Measurements from ENCODE around the gene NRSN2.

NRSN2 gene

DNA sequence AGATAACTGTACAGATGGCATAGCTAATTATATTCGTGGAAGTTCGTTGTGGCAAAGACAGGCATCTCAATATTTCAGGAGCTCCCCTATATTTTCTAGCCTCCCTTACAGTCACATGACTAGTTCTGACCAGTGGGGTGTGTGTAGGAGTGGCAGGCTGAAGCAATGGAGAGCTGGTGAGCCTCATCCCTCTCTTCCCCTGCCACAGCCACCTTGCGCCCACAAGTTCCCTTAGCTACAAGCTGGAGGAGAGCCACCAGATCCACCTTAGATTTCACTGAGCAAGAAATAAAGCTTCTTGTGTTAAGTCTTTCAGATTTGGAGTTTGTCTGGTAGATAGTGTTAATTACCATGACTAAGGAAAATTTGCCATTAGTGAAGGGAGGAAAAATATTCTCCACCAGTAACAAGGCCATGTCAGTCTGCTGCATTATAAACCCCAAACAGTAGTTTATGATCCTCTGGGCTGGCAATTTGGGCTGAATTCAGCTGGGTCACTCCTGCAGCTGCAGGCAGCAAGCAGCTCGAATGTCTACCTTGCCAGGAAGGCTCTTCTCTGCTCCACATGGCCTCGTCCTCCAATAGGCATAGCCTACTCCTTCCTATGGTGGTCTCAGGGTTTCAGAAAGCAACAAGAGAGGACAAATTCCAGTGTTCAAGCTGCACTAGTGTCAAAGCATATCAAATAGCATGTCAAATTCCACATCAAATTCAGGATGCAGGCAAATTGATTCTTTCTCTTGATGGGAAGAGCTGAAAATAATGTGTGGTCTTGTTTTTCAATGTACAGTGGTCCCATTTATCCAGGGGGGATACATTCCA, 53.8 kb downstream of the NRSN2 start:
- DNase-seq: no peak

DNA sequence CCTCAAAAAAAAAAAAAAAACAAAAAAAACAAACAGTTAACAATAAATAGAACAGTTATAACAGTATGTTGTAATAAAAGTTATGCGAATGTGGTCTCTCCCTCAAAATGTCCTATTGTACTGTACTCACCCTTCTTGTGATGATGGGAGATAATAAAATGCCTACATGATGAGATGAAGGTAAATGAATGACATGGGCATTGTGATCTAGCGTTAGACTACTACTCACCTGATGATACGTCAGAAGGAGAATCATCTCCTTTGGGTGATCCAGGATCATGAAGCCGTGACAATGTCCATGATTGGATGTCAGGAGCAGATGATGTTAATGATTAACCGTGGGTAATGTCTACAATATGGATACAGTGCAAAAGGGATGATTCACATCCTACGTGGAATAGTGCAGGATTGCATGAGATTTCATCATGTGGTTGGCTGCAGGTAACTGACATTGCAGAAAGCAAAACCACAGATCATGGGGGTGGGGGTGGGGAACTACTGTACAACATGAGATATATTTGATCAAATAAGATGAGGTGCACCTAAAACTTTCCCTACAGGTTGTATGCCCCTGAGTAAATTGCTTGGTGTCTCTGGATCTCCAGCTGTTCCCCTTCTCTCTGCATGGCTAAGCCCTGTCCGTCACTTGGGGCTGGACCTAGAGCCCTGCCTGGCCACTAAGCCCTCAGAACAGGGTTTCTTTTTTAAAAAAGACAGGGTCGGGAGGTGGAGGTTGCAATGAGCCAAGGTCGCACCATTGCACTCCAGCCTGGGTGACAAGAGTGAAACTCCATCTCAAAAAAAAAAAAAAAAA, 55.0 kb downstream of the NRSN2 start:
- no peak for DNase-seq

DNA sequence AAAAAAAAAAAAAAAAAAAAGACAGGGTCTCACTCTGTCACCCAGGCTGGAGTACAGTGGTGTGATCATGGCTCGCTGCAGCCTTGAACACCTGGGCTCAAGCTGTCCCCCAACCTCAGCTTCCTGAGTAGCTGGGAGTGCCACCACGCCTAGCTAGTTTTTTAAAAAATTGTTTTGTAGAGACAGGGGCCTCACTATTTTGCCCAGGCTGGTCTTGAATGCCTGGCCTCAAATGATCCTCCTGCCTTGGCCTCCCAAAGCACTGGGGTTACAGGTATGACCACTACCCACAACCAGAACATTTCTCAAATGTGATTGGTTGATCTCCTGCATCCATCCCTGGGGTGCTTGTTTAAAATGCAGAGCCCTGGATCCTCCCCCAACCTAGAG, 55.6 kb downstream of the NRSN2 start:
- DNase-seq: no peak

GRCh38 chr20:402898-403581, 56.1 kb downstream of the NRSN2 start:
- no peak for DNase-seq

DNA sequence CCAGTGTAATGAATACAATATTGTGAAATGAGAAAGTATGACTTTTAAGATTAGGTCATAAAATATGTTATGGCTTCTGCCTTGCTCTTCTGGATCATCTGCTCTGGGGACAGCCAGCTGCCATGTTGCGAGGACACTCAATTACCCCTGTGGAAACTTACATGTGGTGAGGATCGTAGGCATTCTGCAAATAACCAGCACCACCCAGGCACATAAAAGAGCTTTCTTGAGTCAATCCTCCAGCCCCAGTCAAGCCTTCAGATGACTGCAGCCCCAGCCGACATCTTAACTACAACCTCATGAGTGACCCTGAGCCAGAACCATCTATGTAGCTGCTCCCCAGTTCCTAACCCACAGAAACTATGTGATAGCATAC, 56.7 kb downstream of the NRSN2 start:
- no peak for DNase-seq

- no peak for DNase-seq
Observed at GRCh38 chr20:404088-404487, 57.2 kb downstream of the NRSN2 start.
